ENCODE measurements around the gene FBXO33.

The FBXO33 gene

GRCh38 chr14:39430762-39431415, 1.3 kb downstream of the FBXO33 start:
- DNase-seq (ENCODE audit: low read depth in 2 of 2) = no peak

- DNase-seq (ENCODE audit: low read depth in 2 of 2) = no peak
These were observed 4.1 kb downstream of the FBXO33 start for GRCh38 chr14:39428118-39428517.

GRCh38 chr14:39426605-39427004, 5.6 kb downstream of the FBXO33 start:
- no peak for DNase-seq (ENCODE audit: low read depth in 2 of 2)

GRCh38 chr14:39425947-39426346, 6.3 kb downstream of the FBXO33 start:
- DNase-seq (ENCODE audit: low read depth in 2 of 2) = no peak

- no peak for DNase-seq (ENCODE audit: low read depth in 2 of 2)
These were observed 8.4 kb downstream of the FBXO33 start for GRCh38 chr14:39423793-39424192.

GRCh38 chr14:39422243-39422642, 10.0 kb downstream of the FBXO33 start:
- no peak for DNase-seq (ENCODE audit: low read depth in 2 of 2)

GRCh38 chr14:39419272-39419671, 13.0 kb downstream of the FBXO33 start:
- DNase-seq (ENCODE audit: low read depth in 2 of 2) = no peak

- no peak for DNase-seq (ENCODE audit: low read depth in 2 of 2)
These were observed 15.2 kb downstream of the FBXO33 start for GRCh38 chr14:39417014-39417413.

GRCh38 chr14:39416072-39416471, 16.2 kb downstream of the FBXO33 start:
- DNase-seq (ENCODE audit: low read depth in 2 of 2) = no peak

- no peak for DNase-seq (ENCODE audit: low read depth in 2 of 2)
These were observed 25.7 kb downstream of the FBXO33 start for GRCh38 chr14:39406560-39406959.

- DNase-seq (ENCODE audit: low read depth in 2 of 2) = no peak
These were observed 33.9 kb downstream of the FBXO33 start for GRCh38 chr14:39398382-39398781.

- no peak for DNase-seq (ENCODE audit: low read depth in 2 of 2)
These were observed 35.8 kb downstream of the FBXO33 start for GRCh38 chr14:39396448-39396847.

- no peak for DNase-seq (ENCODE audit: low read depth in 2 of 2)
These were observed 36.5 kb downstream of the FBXO33 start for GRCh38 chr14:39395555-39396254.

- no peak for DNase-seq (ENCODE audit: low read depth in 2 of 2)
These were observed 38.9 kb downstream of the FBXO33 start for GRCh38 chr14:39393289-39393688.

- no peak for DNase-seq (ENCODE audit: low read depth in 2 of 2)
These were observed 48.1 kb downstream of the FBXO33 start for GRCh38 chr14:39384177-39384576.

GRCh38 chr14:39383741-39384140, 48.5 kb downstream of the FBXO33 start:
- DNase-seq (ENCODE audit: low read depth in 2 of 2) = no peak

GRCh38 chr14:39383026-39383660, 49.1 kb downstream of the FBXO33 start:
- no peak for DNase-seq (ENCODE audit: low read depth in 2 of 2)

GRCh38 chr14:39382463-39382862, 49.8 kb downstream of the FBXO33 start:
- DNase-seq (ENCODE audit: low read depth in 2 of 2) = no peak

GRCh38 chr14:39381366-39381765, 50.9 kb downstream of the FBXO33 start:
- DNase-seq (ENCODE audit: low read depth in 2 of 2) = no peak

- no peak for DNase-seq (ENCODE audit: low read depth in 2 of 2)
These were observed 55.4 kb downstream of the FBXO33 start for GRCh38 chr14:39376667-39377403.

GRCh38 chr14:39374851-39375250, 57.4 kb downstream of the FBXO33 start:
- DNase-seq (ENCODE audit: low read depth in 2 of 2) = no peak

- DNase-seq (ENCODE audit: low read depth in 2 of 2) = no peak
These were observed 59.6 kb downstream of the FBXO33 start for GRCh38 chr14:39372656-39373055.

Measured in stimulated activated CD4-positive, alpha-beta T cell treated with anti-CD3 and anti-CD28 coated beads, Interleukin-4, amount 100 ng/mL, for 48 hours (primary cell).